ENCODE results near the gene G0S2. TPM values are rescaled to one million over a fixed set of nuclear protein-coding genes. Genes with fewer than 3 reads are reported as not detected.

Gene G0S2
- total RNA-seq, 5 donors from 2014 or later (not counting 1 experiment from before 2014, with no cell fraction given): 0.32 to 0.60 (median 0.59) TPM; not detected in 2

- Histone ChIP-seq H3K27ac (ENCODE audit: low read length) (no peak overlapping the region), H3K36me3 (ENCODE audit: control insufficient read depth in 2 of 2, extremely low read depth in 1 of 2, insufficient read depth in 1 of 2, low read length in 1 of 2) (no peaks in the 10 kb centered on the region), H3K9me3 (no peaks in the 10 kb centered on the region), H3K4me1 (ENCODE audit: control insufficient read depth in 1 of 2, extremely low read depth in 1 of 2, insufficient read depth in 2 of 2, low read length in 2 of 2) (no peaks in the 10 kb centered on the region), H3K4me3 (ENCODE audit: control insufficient read depth in 1 of 2, extremely low read depth in 1 of 2, low read length in 1 of 2) (no peak overlapping the region), H3K27me3 (replicated peaks in 1 of 2; ENCODE audit: control insufficient read depth in 2 of 2, extremely low read depth in 1 of 2, insufficient read depth in 2 of 2, low read length in 1 of 2) (peaks cover 0 to 2% of the 10 kb centered on the region in 2 experiments)
- no CpG with 5 or more reads among the region's 1 CpG for WGBS (ENCODE audit: insufficient coverage)
- Mint-ChIP-seq H3K9me3 (no peaks in the 10 kb centered on the region), H3K36me3 (no peaks in the 10 kb centered on the region), H3K27me3 (peaks cover 3 to 5% of the 10 kb centered on the region in 2 donors), H3K4me1 (peaks cover 7 to 13% (median 10%) of the 10 kb centered on the region in 3 donors), H3K4me3 (no peak overlapping the region), H3K27ac (no peak overlapping the region)
- ChIA-PET CTCF (no interaction called here), POLR2A (no interaction called here)
- ATAC-seq (replicated peaks in 1 of 4) (no peak), DNase-seq (no peak)
Observed at GRCh38 chr1:209661071-209661470, 14.1 kb upstream of the G0S2 start.

GRCh38 chr1:209662879-209663327, 12.3 kb upstream of the G0S2 start:
- ATAC-seq (replicated peaks in 1 of 4) (no peak), DNase-seq (no peak)
- H3K27me3 Mint-ChIP-seq: peaks cover 0 to 5% of the 10 kb centered on the region in 2 donors
- H3K9me3 Mint-ChIP-seq: no peaks in the 10 kb centered on the region
- POLR2A ChIA-PET: no interaction called here
- Histone ChIP-seq H3K4me3 (ENCODE audit: control insufficient read depth in 1 of 2, extremely low read depth in 1 of 2, low read length in 1 of 2) (no peak overlapping the region), H3K9me3 (no peaks in the 10 kb centered on the region), H3K27ac (ENCODE audit: low read length) (no peak overlapping the region), H3K4me1 (ENCODE audit: control insufficient read depth in 1 of 2, extremely low read depth in 1 of 2, insufficient read depth in 2 of 2, low read length in 2 of 2) (no peaks in the 10 kb centered on the region), H3K27me3 (replicated peaks in 1 of 2; ENCODE audit: control insufficient read depth in 2 of 2, extremely low read depth in 1 of 2, insufficient read depth in 2 of 2, low read length in 1 of 2) (peaks cover 0 to 2% of the 10 kb centered on the region in 2 experiments), H3K36me3 (ENCODE audit: control insufficient read depth in 2 of 2, extremely low read depth in 1 of 2, insufficient read depth in 1 of 2, low read length in 1 of 2) (no peaks in the 10 kb centered on the region)
- H3K4me1 Mint-ChIP-seq: peaks cover 7 to 13% (median 10%) of the 10 kb centered on the region in 3 donors
- no peaks in the 10 kb centered on the region for H3K36me3 Mint-ChIP-seq
- no peak overlapping the region for H3K27ac Mint-ChIP-seq
- H3K4me3 Mint-ChIP-seq: no peak overlapping the region
- CTCF ChIA-PET: no interaction called here
- 100% methylated on average over 1 of the region's 3 CpGs for WGBS (ENCODE audit: insufficient coverage)

DNA sequence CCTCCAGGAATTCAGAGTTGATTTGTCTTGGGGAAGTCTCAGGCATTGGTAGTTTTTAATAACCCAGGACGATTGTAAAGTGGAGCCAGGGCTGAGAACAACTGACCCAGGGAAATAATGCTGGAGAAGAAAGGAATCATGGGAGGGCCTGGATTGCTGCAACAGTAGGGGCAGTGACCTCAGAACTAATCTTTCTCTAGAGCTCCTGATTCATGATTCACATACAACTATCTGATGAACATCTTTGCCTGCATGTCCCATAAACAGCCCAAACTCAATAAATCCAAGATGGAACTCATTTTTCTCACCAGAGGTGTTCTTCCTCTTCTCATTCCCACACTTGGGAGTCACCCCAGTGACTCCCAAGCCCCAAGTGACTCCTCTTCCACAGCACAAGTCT, 8.1 kb upstream of the G0S2 start:
- no peaks in the 10 kb centered on the region for H3K36me3 Mint-ChIP-seq
- ChIA-PET CTCF (interaction anchor here in 1 of 2 donors (0.9 kb wide), 1 partner anchor 56 kb away, joined by 3 read pairs; no protein-coding TSS in a partner anchor), POLR2A (no interaction called here)
- no peak for DNase-seq
- no CpG with 5 or more reads among the region's 1 CpG for WGBS (ENCODE audit: insufficient coverage)
- H3K4me3 Mint-ChIP-seq: no peak overlapping the region
- Histone ChIP-seq H3K9me3 (no peaks in the 10 kb centered on the region), H3K27ac (ENCODE audit: low read length) (no peak overlapping the region), H3K27me3 (replicated peaks in 1 of 2; ENCODE audit: control insufficient read depth in 2 of 2, extremely low read depth in 1 of 2, insufficient read depth in 2 of 2, low read length in 1 of 2) (no peaks in the 10 kb centered on the region), H3K4me3 (ENCODE audit: control insufficient read depth in 1 of 2, extremely low read depth in 1 of 2, low read length in 1 of 2) (no peak overlapping the region), H3K4me1 (ENCODE audit: control insufficient read depth in 1 of 2, extremely low read depth in 1 of 2, insufficient read depth in 2 of 2, low read length in 2 of 2) (no peaks in the 10 kb centered on the region), H3K36me3 (ENCODE audit: control insufficient read depth in 2 of 2, extremely low read depth in 1 of 2, insufficient read depth in 1 of 2, low read length in 1 of 2) (no peaks in the 10 kb centered on the region)
- peaks cover 3 to 11% (median 6%) of the 10 kb centered on the region in 3 donors for H3K4me1 Mint-ChIP-seq
- no peak for ATAC-seq (replicated peaks in 1 of 4)
- peaks cover 0 to 3% of the 10 kb centered on the region in 2 donors for H3K27me3 Mint-ChIP-seq
- no peak overlapping the region for H3K27ac Mint-ChIP-seq
- H3K9me3 Mint-ChIP-seq: peaks cover 0 to 3% (median 0%) of the 10 kb centered on the region in 3 donors

DNA sequence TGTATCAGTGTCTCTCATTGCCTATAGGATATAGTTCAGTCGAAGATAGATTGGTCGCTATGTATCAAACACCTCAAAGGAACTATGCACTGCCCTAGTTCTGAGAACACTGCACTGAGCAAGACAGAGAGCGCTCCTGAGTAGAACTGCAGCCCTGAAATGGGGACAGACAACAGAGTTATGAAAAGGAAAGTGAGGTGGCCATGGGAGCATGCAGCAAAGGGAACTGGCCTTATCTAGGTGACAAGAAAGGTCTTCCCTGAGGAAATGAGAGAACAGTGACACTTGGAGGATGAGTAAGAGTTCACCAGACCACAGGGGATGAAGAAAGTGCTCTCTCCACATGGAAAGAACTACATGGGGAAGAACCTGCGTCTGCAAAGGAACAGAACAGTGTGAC, 7.5 kb upstream of the G0S2 start:
- ChIA-PET POLR2A (no interaction called here), CTCF (no interaction called here)
- H3K27me3 Mint-ChIP-seq: peaks cover 0 to 3% of the 10 kb centered on the region in 2 donors
- Histone ChIP-seq H3K4me1 (ENCODE audit: control insufficient read depth in 1 of 2, extremely low read depth in 1 of 2, insufficient read depth in 2 of 2, low read length in 2 of 2) (no peaks in the 10 kb centered on the region), H3K27me3 (replicated peaks in 1 of 2; ENCODE audit: control insufficient read depth in 2 of 2, extremely low read depth in 1 of 2, insufficient read depth in 2 of 2, low read length in 1 of 2) (no peaks in the 10 kb centered on the region), H3K4me3 (ENCODE audit: control insufficient read depth in 1 of 2, extremely low read depth in 1 of 2, low read length in 1 of 2) (no peak overlapping the region), H3K27ac (ENCODE audit: low read length) (no peak overlapping the region), H3K9me3 (no peaks in the 10 kb centered on the region), H3K36me3 (ENCODE audit: control insufficient read depth in 2 of 2, extremely low read depth in 1 of 2, insufficient read depth in 1 of 2, low read length in 1 of 2) (no peaks in the 10 kb centered on the region)
- no peaks in the 10 kb centered on the region for H3K36me3 Mint-ChIP-seq
- 88% methylated on average over 3 of the region's 4 CpGs for WGBS (ENCODE audit: insufficient coverage)
- no peak for ATAC-seq (replicated peaks in 1 of 4)
- H3K4me1 Mint-ChIP-seq: peaks cover 5 to 16% (median 7%) of the 10 kb centered on the region in 3 donors
- H3K4me3 Mint-ChIP-seq: no peak overlapping the region
- H3K27ac Mint-ChIP-seq: no peak overlapping the region
- DNase-seq: no peak
- H3K9me3 Mint-ChIP-seq: peaks cover 0 to 3% (median 0%) of the 10 kb centered on the region in 3 donors

GRCh38 chr1:209670441-209671082, 4.7 kb upstream of the G0S2 start:
- Mint-ChIP-seq H3K36me3 (no peaks in the 10 kb centered on the region), H3K4me3 (no peak overlapping the region), H3K27me3 (peaks cover 15 to 16% of the 10 kb centered on the region in 2 donors), H3K27ac (no peak overlapping the region), H3K4me1 (peaks cover 32 to 43% (median 35%) of the 10 kb centered on the region in 3 donors), H3K9me3 (peaks cover 0 to 3% (median 0%) of the 10 kb centered on the region in 3 donors)
- Histone ChIP-seq H3K4me1 (ENCODE audit: control insufficient read depth in 1 of 2, extremely low read depth in 1 of 2, insufficient read depth in 2 of 2, low read length in 2 of 2) (peaks cover 2 to 22% of the 10 kb centered on the region in 2 experiments), H3K27ac (ENCODE audit: low read length) (no peak overlapping the region), H3K36me3 (ENCODE audit: control insufficient read depth in 2 of 2, extremely low read depth in 1 of 2, insufficient read depth in 1 of 2, low read length in 1 of 2) (no peaks in the 10 kb centered on the region), H3K4me3 (ENCODE audit: control insufficient read depth in 1 of 2, extremely low read depth in 1 of 2, low read length in 1 of 2) (no peak overlapping the region), H3K9me3 (no peaks in the 10 kb centered on the region), H3K27me3 (replicated peaks in 1 of 2; ENCODE audit: control insufficient read depth in 2 of 2, extremely low read depth in 1 of 2, insufficient read depth in 2 of 2, low read length in 1 of 2) (peaks cover 0 to 8% of the 10 kb centered on the region in 2 experiments)
- ATAC-seq (replicated peaks in 1 of 4) (no peak), DNase-seq (no peak)
- ChIA-PET POLR2A (no interaction called here), CTCF (no interaction called here)
- WGBS (ENCODE audit: insufficient coverage): 89% methylated on average over 1 of the region's 1 CpG

GRCh38 chr1:209672705-209673630, 2.2 kb upstream of the G0S2 start:
- H3K36me3 ChIP-seq (ENCODE audit: control insufficient read depth in 2 of 2, extremely low read depth in 1 of 2, insufficient read depth in 1 of 2, low read length in 1 of 2): no peaks in the 10 kb centered on the region
- ChIA-PET POLR2A (no interaction called here), CTCF (interaction anchor here in 1 of 2 donors (0.5 to 0.8 kb wide), 3 partner anchors 9 to 234 kb away, joined by 3 to 5 read pairs (median 4); partner anchors contain the start of gene LAMB3)
- WGBS (ENCODE audit: insufficient coverage): 33% methylated on average over 5 of the region's 5 CpGs
- H3K27me3 ChIP-seq (replicated peaks in 1 of 2; ENCODE audit: control insufficient read depth in 2 of 2, extremely low read depth in 1 of 2, insufficient read depth in 2 of 2, low read length in 1 of 2): peaks cover 3 to 17% of the 10 kb centered on the region in 2 experiments
- peak in 3 of 4 experiments; percentile 34 to 67 (median 52) for ATAC-seq (replicated peaks in 1 of 4)
- Mint-ChIP-seq H3K27ac (peak overlapping the region in 1 of 2 donors; percentile 48), H3K9me3 (peaks cover 0 to 3% (median 0%) of the 10 kb centered on the region in 3 donors), H3K36me3 (no peaks in the 10 kb centered on the region), H3K4me3 (no peak overlapping the region), H3K4me1 (peaks cover 40 to 51% (median 41%) of the 10 kb centered on the region in 3 donors), H3K27me3 (peaks cover 33 to 35% of the 10 kb centered on the region in 2 donors)
- no peaks in the 10 kb centered on the region for H3K9me3 ChIP-seq
- no peak overlapping the region for H3K4me3 ChIP-seq (ENCODE audit: control insufficient read depth in 1 of 2, extremely low read depth in 1 of 2, low read length in 1 of 2)
- H3K4me1 ChIP-seq (ENCODE audit: control insufficient read depth in 1 of 2, extremely low read depth in 1 of 2, insufficient read depth in 2 of 2, low read length in 2 of 2): peaks cover 2 to 27% of the 10 kb centered on the region in 2 experiments
- no peak overlapping the region for H3K27ac ChIP-seq (ENCODE audit: low read length)
- peak in 2 of 35 experiments; percentile 31 to 57 for DNase-seq

Measured in T-cell (primary cell).